Measurements from ENCODE around the gene UNC80. TPM values are rescaled to one million over a fixed set of nuclear protein-coding genes. Genes with fewer than 3 reads are reported as not detected.

UNC80 gene
- polyA plus RNA-seq, 2 of the 4 experiments (the other 2 are of a cell fraction) = not detected

DNA sequence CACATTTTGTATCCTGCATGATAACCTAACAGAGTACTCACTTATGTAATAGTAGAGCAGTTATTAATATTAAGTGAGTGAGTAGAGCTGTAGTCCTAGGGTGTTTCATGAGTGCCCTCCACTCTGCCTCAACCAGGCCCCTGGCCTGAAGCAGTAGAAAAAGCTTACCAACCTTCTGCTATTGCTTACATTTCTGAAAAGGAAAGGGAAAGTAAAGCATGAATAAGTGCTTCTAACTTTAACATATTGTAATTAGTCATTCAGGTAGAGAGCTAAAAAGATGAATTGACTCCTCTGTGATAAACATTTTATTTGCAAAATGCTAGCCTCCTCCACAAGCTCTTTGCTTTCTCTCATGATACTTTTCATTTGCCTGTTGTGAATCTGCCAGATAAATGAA, 136.1 kb downstream of the UNC80 start:
- no peak for FAIRE-seq
- Histone ChIP-seq H3K9me3 (no peaks in the 10 kb centered on the region), H3K27ac (no peak overlapping the region), H3K4me1 (no peaks in the 10 kb centered on the region), H3K4me3 (no peak overlapping the region), H3K4me2 (no peak overlapping the region)
- ChIA-PET CTCF (no interaction called here), POLR2A (no interaction called here)
- TF ChIP-seq TFCP2L1 (CRISPR knock-in tag; IDR thresholded peaks at IDR 0.05) (no peak), MAZ (IDR thresholded peaks at IDR 0.05; ENCODE audit: borderline replicate concordance, low read depth, low read length) (no peak)
- TF ChIP-seq, protein P1, sequence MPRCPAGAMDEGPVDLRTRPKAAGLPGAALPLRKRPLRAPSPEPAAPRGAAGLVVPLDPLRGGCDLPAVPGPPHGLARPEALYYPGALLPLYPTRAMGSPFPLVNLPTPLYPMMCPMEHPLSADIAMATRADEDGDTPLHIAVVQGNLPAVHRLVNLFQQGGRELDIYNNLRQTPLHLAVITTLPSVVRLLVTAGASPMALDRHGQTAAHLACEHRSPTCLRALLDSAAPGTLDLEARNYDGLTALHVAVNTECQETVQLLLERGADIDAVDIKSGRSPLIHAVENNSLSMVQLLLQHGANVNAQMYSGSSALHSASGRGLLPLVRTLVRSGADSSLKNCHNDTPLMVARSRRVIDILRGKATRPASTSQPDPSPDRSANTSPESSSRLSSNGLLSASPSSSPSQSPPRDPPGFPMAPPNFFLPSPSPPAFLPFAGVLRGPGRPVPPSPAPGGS (IDR thresholded peaks at IDR 0.05) = no peak
- DNase-seq (ENCODE audit: low read depth in 1 of 2, low spot score in 1 of 2) = no peak
- ATAC-seq = no peak

DNA sequence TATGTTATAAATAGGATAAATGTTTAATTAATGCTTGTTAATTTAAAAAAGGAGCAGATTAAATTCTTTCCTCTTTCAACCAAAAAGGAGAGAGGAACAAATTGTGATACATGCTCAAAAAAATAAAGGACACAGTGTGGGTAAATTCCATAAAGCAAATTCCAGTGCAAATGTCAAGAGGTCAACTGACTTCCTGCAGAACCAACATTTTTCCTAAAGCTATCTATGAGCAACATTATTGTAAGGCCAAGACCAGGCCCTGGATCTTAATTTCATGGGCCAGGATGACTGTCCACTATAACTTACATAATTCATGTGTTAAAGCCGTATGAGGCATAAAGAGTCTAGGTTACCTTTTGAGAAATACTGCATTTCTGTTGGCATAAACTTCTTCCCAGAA, 136.9 kb downstream of the UNC80 start:
- no peak for ATAC-seq
- POLR2A ChIA-PET = no interaction called here
- TF ChIP-seq FOSB (CRISPR knock-in tag; IDR thresholded peaks at IDR 0.05) = no peak
- no peak for TF ChIP-seq FOSL2 (IDR thresholded peaks at IDR 0.05)
- no peak for TF ChIP-seq FOSL2 (CRISPR knock-in tag; IDR thresholded peaks at IDR 0.05)
- TF ChIP-seq, protein P2, sequence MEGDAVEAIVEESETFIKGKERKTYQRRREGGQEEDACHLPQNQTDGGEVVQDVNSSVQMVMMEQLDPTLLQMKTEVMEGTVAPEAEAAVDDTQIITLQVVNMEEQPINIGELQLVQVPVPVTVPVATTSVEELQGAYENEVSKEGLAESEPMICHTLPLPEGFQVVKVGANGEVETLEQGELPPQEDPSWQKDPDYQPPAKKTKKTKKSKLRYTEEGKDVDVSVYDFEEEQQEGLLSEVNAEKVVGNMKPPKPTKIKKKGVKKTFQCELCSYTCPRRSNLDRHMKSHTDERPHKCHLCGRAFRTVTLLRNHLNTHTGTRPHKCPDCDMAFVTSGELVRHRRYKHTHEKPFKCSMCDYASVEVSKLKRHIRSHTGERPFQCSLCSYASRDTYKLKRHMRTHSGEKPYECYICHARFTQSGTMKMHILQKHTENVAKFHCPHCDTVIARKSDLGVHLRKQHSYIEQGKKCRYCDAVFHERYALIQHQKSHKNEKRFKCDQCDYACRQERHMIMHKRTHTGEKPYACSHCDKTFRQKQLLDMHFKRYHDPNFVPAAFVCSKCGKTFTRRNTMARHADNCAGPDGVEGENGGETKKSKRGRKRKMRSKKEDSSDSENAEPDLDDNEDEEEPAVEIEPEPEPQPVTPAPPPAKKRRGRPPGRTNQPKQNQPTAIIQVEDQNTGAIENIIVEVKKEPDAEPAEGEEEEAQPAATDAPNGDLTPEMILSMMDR (IDR thresholded peaks at IDR 0.05) = no peak
- no peak for TF ChIP-seq ZNF302 (CRISPR knock-in tag; IDR thresholded peaks at IDR 0.05)
- no peak for TF ChIP-seq TFCP2L1 (CRISPR knock-in tag; IDR thresholded peaks at IDR 0.05)
- H3K4me1 ChIP-seq = no peaks in the 10 kb centered on the region
- WGBS (ENCODE audit: missing lambda C conversion rate) = 27% methylated on average over 1 of the region's 1 CpG
- no peak overlapping the region for H3K4me3 ChIP-seq
- no peaks in the 10 kb centered on the region for H3K9me3 ChIP-seq
- CTCF ChIA-PET = no interaction called here
- no peak overlapping the region for H3K4me2 ChIP-seq
- FAIRE-seq = no peak
- H3K27ac ChIP-seq = no peak overlapping the region
- no peak for DNase-seq (ENCODE audit: low read depth in 1 of 2, low spot score in 1 of 2)

DNA sequence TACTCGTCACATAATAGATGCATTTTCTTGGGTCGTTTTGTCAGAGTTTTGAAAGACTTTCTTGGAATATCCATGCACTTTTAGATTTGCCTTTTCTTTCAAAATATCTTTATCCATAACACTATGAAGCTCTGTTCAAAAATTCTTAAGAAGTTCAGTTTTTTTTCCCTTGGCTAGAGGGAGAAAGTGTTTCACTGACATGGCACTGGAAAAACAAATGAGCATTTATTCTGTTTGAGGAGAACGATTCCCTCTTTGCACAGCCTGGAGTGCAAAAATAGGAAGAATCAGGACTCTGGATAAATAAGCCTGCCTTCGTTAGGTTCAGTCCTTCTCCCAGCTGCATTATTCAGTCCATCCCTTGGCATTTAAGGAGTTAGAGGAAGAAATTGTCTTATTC, 139.9 kb downstream of the UNC80 start:
- DNase-seq (ENCODE audit: low read depth in 1 of 2, low spot score in 1 of 2) (no peak), FAIRE-seq (no peak), ATAC-seq (no peak)
- CTCF ChIA-PET = no interaction called here
- 4% methylated on average over 4 of the region's 4 CpGs for WGBS (ENCODE audit: missing lambda C conversion rate)
- Histone ChIP-seq H3K4me1 (no peaks in the 10 kb centered on the region), H3K4me3 (no peak overlapping the region), H3K9me3 (no peaks in the 10 kb centered on the region), H3K4me2 (no peak overlapping the region), H3K27ac (no peak overlapping the region)
- TF ChIP-seq, protein P3, sequence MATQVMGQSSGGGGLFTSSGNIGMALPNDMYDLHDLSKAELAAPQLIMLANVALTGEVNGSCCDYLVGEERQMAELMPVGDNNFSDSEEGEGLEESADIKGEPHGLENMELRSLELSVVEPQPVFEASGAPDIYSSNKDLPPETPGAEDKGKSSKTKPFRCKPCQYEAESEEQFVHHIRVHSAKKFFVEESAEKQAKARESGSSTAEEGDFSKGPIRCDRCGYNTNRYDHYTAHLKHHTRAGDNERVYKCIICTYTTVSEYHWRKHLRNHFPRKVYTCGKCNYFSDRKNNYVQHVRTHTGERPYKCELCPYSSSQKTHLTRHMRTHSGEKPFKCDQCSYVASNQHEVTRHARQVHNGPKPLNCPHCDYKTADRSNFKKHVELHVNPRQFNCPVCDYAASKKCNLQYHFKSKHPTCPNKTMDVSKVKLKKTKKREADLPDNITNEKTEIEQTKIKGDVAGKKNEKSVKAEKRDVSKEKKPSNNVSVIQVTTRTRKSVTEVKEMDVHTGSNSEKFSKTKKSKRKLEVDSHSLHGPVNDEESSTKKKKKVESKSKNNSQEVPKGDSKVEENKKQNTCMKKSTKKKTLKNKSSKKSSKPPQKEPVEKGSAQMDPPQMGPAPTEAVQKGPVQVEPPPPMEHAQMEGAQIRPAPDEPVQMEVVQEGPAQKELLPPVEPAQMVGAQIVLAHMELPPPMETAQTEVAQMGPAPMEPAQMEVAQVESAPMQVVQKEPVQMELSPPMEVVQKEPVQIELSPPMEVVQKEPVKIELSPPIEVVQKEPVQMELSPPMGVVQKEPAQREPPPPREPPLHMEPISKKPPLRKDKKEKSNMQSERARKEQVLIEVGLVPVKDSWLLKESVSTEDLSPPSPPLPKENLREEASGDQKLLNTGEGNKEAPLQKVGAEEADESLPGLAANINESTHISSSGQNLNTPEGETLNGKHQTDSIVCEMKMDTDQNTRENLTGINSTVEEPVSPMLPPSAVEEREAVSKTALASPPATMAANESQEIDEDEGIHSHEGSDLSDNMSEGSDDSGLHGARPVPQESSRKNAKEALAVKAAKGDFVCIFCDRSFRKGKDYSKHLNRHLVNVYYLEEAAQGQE (IDR thresholded peaks at IDR 0.05) = no peak
- TF ChIP-seq POLR2A (IDR thresholded peaks at IDR 0.05; ENCODE audit: low read length) (no peak), FOXS1 (CRISPR knock-in tag; IDR thresholded peaks at IDR 0.05) (no peak), GATA3 (IDR thresholded peaks at IDR 0.05; ENCODE audit: borderline replicate concordance) (no peak), ZSCAN20 (CRISPR knock-in tag; IDR thresholded peaks at IDR 0.05) (no peak), HDAC2 (IDR thresholded peaks at IDR 0.05) (no peak), SMC3 (IDR thresholded peaks at IDR 0.05) (no peak), KDM1A (IDR thresholded peaks at IDR 0.05; ENCODE audit: low read depth) (no peak), FOSB (CRISPR knock-in tag; IDR thresholded peaks at IDR 0.05) (no peak), RAD21 (conservative IDR thresholded peaks at IDR 0.05 in 1 of 2, IDR thresholded peaks at IDR 0.05 in 1 of 2) (no peak), MAZ (IDR thresholded peaks at IDR 0.05; ENCODE audit: borderline replicate concordance, low read depth, low read length) (no peak), CEBPB (IDR thresholded peaks at IDR 0.05) (no peak), KDM5A (IDR thresholded peaks at IDR 0.05) (no peak)
- TF ChIP-seq, protein P1 (IDR thresholded peaks at IDR 0.05) = no peak
- TF ChIP-seq, protein P4, sequence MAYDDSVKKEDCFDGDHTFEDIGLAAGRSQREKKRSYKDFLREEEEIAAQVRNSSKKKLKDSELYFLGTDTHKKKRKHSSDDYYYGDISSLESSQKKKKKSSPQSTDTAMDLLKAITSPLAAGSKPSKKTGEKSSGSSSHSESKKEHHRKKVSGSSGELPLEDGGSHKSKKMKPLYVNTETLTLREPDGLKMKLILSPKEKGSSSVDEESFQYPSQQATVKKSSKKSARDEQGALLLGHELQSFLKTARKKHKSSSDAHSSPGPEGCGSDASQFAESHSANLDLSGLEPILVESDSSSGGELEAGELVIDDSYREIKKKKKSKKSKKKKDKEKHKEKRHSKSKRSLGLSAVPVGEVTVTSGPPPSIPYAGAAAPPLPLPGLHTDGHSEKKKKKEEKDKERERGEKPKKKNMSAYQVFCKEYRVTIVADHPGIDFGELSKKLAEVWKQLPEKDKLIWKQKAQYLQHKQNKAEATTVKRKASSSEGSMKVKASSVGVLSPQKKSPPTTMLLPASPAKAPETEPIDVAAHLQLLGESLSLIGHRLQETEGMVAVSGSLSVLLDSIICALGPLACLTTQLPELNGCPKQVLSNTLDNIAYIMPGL (CRISPR knock-in tag; IDR thresholded peaks at IDR 0.05; ENCODE audit: borderline replicate concordance) = no peak
- TF ChIP-seq, protein P5, sequence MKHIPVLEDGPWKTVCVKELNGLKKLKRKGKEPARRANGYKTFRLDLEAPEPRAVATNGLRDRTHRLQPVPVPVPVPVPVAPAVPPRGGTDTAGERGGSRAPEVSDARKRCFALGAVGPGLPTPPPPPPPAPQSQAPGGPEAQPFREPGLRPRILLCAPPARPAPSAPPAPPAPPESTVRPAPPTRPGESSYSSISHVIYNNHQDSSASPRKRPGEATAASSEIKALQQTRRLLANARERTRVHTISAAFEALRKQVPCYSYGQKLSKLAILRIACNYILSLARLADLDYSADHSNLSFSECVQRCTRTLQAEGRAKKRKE (CRISPR knock-in tag; IDR thresholded peaks at IDR 0.05; ENCODE audit: low read depth) = no peak
- TF ChIP-seq, protein P6, sequence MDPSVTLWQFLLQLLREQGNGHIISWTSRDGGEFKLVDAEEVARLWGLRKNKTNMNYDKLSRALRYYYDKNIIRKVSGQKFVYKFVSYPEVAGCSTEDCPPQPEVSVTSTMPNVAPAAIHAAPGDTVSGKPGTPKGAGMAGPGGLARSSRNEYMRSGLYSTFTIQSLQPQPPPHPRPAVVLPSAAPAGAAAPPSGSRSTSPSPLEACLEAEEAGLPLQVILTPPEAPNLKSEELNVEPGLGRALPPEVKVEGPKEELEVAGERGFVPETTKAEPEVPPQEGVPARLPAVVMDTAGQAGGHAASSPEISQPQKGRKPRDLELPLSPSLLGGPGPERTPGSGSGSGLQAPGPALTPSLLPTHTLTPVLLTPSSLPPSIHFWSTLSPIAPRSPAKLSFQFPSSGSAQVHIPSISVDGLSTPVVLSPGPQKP (IDR thresholded peaks at IDR 0.05; ENCODE audit: low read depth, low read length) = no peak
- POLR2A ChIA-PET = no interaction called here
